K562 (cell line): Measurements from ENCODE around the gene DPAGT1. TPM values are rescaled to one million over a fixed set of nuclear protein-coding genes. Genes with fewer than 3 reads are reported as not detected.

Source experiments
- NFATC3 ChIP-seq: fragments of 450-650 bp; IDR thresholded peaks from 2 replicates; pipeline ENCODE4 v1.6.1; 2017; ENCODE audit warnings: mild to moderate bottlenecking
- PRPF4 ChIP-seq: fragments of 200-400 bp; formaldehyde crosslinking; IDR thresholded peaks from one replicate; pipeline ENCODE4 v1.6.1; 2017; ENCODE audit warnings: low read length, low read depth, mild to moderate bottlenecking; ENCODE audit not compliant: insufficient read depth, poor library complexity, severe bottlenecking
- ZC3H8 ChIP-seq: fragments of 450-650 bp; IDR thresholded peaks from 2 replicates; pipeline ENCODE4 v1.6.1; 2017
- ZNF263 ChIP-seq: sonication (generic); formaldehyde crosslinking; IDR thresholded peaks from 2 replicates; pipeline ENCODE4 v1.8.0; 2022; ENCODE audit warnings: mild to moderate bottlenecking, missing genetic modification reagents, borderline replicate concordance
- polyA plus RNA-seq, 8 experiments: library from polyadenylated mRNA; depleted of rRNA in 4 of 8; stranded (reverse) in 5 of 8; unstranded in 3 of 8; fragments of >200 nt; fragmentation: Nextera tagmentation in 2 of 8; fragmentation: Illumina TruSeq in 1 of 8; extraction: Ambion mirVana in 2 of 8; extraction: Trizol in 1 of 8; gene quantifications; 2 replicates each; pipeline versions ENCODE4 v1.2.1 to v1.2.3, GENCODE V29; 2011 to 2014; ENCODE audit warnings: inconsistent platforms in 1 of 8, missing spikeins in 1 of 8
- total RNA-seq, 7 experiments: library from RNA; depleted of rRNA in 6 of 7; stranded (reverse); fragments of >200 nt in 6 of 7; fragmentation: Illumina TruSeq in 2 of 7; extraction: Trizol in 2 of 7; gene quantifications; 2 replicates each; pipeline versions ENCODE4 v1.2.1 to v1.2.3, GENCODE V29; 2011 to 2021; ENCODE audit warnings: low replicate concordance in 1 of 7
- TF ChIP-seq, protein P1 (sequence below): fragments of 250-450 bp; sonication (Bioruptor Pico); IDR thresholded peaks from 2 replicates; pipeline ENCODE4 v1.4.0; 2020; ENCODE audit warnings: mild to moderate bottlenecking
- TF ChIP-seq, protein P2 (sequence below): IDR thresholded peaks from 3 replicates; pipeline ENCODE4 v1.6.1; 2011; ENCODE audit warnings: borderline replicate concordance, mild to moderate bottlenecking; ENCODE audit not compliant: insufficient read length, insufficient read depth
- TF ChIP-seq, protein P3 (sequence below): fragments of 450-650 bp; formaldehyde crosslinking; conservative IDR thresholded peaks from 2 replicates; pipeline ENCODE4 v1.4.0; 2022; ENCODE audit warnings: mild to moderate bottlenecking, missing genetic modification characterization

The DPAGT1 gene
- total and polyA plus RNA-seq, 9 of the 15 experiments (the other 6 are each of a cell fraction or from before 2014, with no cell fraction given), result 29.9 to 135 (median 85.0) TPM

DNA sequence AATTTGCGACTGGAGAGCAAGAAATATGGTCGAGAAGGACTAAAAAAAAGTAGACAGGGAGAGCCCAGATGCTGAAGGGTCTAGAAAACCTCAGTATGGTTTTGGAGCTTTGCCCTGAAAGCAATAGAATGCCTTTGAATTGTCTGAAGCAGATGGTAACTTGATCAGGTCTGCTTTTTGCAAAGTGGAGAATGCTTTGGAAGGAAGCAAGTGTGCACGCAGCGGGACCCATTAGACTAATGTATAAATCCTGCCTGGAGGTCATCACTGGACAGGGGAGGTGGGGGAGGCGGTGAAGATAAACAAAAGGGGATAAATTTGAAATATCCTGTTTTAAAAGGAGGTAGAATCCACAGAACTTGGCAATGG lies 19.0 kb upstream of the DPAGT1 start (continued):
- no peak for TF ChIP-seq ZC3H8
- TF ChIP-seq ZNF263 (CRISPR knock-in tag), result no peak
- TF ChIP-seq, protein P1, sequence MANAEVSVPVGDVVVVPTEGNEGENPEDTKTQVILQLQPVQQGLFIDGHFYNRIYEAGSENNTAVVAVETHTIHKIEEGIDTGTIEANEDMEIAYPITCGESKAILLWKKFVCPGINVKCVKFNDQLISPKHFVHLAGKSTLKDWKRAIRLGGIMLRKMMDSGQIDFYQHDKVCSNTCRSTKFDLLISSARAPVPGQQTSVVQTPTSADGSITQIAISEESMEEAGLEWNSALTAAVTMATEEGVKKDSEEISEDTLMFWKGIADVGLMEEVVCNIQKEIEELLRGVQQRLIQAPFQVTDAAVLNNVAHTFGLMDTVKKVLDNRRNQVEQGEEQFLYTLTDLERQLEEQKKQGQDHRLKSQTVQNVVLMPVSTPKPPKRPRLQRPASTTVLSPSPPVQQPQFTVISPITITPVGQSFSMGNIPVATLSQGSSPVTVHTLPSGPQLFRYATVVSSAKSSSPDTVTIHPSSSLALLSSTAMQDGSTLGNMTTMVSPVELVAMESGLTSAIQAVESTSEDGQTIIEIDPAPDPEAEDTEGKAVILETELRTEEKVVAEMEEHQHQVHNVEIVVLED (CRISPR knock-in tag), result no peak
- TF ChIP-seq NFATC3, result 0 out of 2 replicates have a peak, but pooled peaks have one; percentile 7
- TF ChIP-seq, protein P2, sequence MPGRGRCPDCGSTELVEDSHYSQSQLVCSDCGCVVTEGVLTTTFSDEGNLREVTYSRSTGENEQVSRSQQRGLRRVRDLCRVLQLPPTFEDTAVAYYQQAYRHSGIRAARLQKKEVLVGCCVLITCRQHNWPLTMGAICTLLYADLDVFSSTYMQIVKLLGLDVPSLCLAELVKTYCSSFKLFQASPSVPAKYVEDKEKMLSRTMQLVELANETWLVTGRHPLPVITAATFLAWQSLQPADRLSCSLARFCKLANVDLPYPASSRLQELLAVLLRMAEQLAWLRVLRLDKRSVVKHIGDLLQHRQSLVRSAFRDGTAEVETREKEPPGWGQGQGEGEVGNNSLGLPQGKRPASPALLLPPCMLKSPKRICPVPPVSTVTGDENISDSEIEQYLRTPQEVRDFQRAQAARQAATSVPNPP, result no peak
- TF ChIP-seq PRPF4, result no peak
- TF ChIP-seq, protein P3, sequence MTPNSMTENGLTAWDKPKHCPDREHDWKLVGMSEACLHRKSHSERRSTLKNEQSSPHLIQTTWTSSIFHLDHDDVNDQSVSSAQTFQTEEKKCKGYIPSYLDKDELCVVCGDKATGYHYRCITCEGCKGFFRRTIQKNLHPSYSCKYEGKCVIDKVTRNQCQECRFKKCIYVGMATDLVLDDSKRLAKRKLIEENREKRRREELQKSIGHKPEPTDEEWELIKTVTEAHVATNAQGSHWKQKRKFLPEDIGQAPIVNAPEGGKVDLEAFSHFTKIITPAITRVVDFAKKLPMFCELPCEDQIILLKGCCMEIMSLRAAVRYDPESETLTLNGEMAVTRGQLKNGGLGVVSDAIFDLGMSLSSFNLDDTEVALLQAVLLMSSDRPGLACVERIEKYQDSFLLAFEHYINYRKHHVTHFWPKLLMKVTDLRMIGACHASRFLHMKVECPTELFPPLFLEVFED, result no peak
